GM23338 (cell line): Measurements from ENCODE around the gene TFAM. TPM values are rescaled to one million over a fixed set of nuclear protein-coding genes. Genes with fewer than 3 reads are reported as not detected.

Experiments
- ATAC-seq: fragments of 200-7000 bp; cut with Tn5 transposase; 3 replicates; pipeline ENCODE4 v1.9.1; 2020
- DNase-seq: peaks from one replicate; pipeline ENCODE4 v3.0.0-alpha.2; 2015; ENCODE audit warnings: low spot score
- H2AFZ ChIP-seq: fragments of 200-600 bp; sonication (generic); 2 replicates; pipeline ENCODE4 v1.8.0; 2016; ENCODE audit warnings: antibody characterized with exemption, mild to moderate bottlenecking, moderate library complexity
- H3F3A ChIP-seq: fragments of 200-600 bp; sonication (generic); replicated peaks from 2 replicates; pipeline ENCODE4 v1.8.0; 2017; ENCODE audit warnings: antibody characterized with exemption, mixed run types, low read depth
- H3K27ac ChIP-seq: fragments of 200-600 bp; sonication (generic); 2 replicates; pipeline ENCODE4 v1.6.1; 2016; ENCODE audit warnings: low read depth
- H3K27me3 ChIP-seq: fragments of 200-600 bp; sonication (generic); 2 replicates; pipeline ENCODE4 v1.8.0; 2016; ENCODE audit warnings: mild to moderate bottlenecking, mixed run types, moderate library complexity; ENCODE audit not compliant: insufficient read depth
- H3K36me3 ChIP-seq: fragments of 200-600 bp; sonication (generic); 2 replicates; pipeline ENCODE4 v1.8.0; 2016; ENCODE audit warnings: mild to moderate bottlenecking; ENCODE audit not compliant: insufficient read depth
- H3K4me1 ChIP-seq: fragments of 200-600 bp; sonication (generic); 2 replicates; pipeline ENCODE4 v1.8.0; 2016; ENCODE audit warnings: mild to moderate bottlenecking, moderate library complexity; ENCODE audit not compliant: insufficient read depth
- H3K4me2 ChIP-seq: fragments of 200-600 bp; sonication (generic); 2 replicates; pipeline ENCODE4 v1.7.1; 2017; ENCODE audit warnings: mixed run types
- H3K4me3 ChIP-seq: fragments of 200-600 bp; sonication (generic); 2 replicates; pipeline ENCODE4 v1.6.1; 2016; ENCODE audit warnings: mixed run types
- H3K79me2 ChIP-seq: fragments of 200-600 bp; sonication (generic); replicated peaks from 2 replicates; pipeline ENCODE4 v1.8.0; 2017; ENCODE audit warnings: mild to moderate bottlenecking; ENCODE audit not compliant: insufficient read depth
- H3K9me2 ChIP-seq: fragments of 200-600 bp; sonication (generic); 2 replicates; pipeline ENCODE4 v1.8.0; 2017; ENCODE audit not compliant: insufficient read depth
- H4K20me1 ChIP-seq: fragments of 200-600 bp; sonication (generic); replicated peaks from 2 replicates; pipeline ENCODE4 v1.8.0; 2017; ENCODE audit warnings: mild to moderate bottlenecking; ENCODE audit not compliant: insufficient read depth
- H3K27ac Mint-ChIP-seq: 2 replicates; pipeline ENCODE4 v1.8.0; 2020; ENCODE audit warnings: inconsistent platforms, mild to moderate bottlenecking, moderate library complexity, mixed read lengths
- H3K27me3 Mint-ChIP-seq: 3 replicates; pipeline ENCODE4 v1.8.0; 2022; ENCODE audit warnings: low read depth, mild to moderate bottlenecking, moderate library complexity, mixed read lengths, inconsistent platforms; ENCODE audit not compliant: insufficient read depth, poor library complexity
- H3K36me3 Mint-ChIP-seq: 3 replicates; pipeline ENCODE4 v1.8.0; 2021; ENCODE audit warnings: low read depth, mild to moderate bottlenecking, inconsistent platforms, moderate library complexity, mixed read lengths
- H3K4me1 Mint-ChIP-seq: 3 replicates; pipeline ENCODE4 v1.8.0; 2020; ENCODE audit warnings: mild to moderate bottlenecking, inconsistent platforms, mixed read lengths
- H3K4me3 Mint-ChIP-seq: 3 replicates; pipeline ENCODE4 v1.8.0; 2021; ENCODE audit warnings: moderate library complexity, mild to moderate bottlenecking, inconsistent platforms, mixed read lengths
- H3K9me3 Mint-ChIP-seq: 3 replicates; pipeline ENCODE4 v1.8.0; 2020; ENCODE audit warnings: moderate library complexity, mild to moderate bottlenecking, inconsistent platforms, mixed read lengths
- CREB1 ChIP-seq: fragments of 250-450 bp; sonication (Bioruptor Pico); IDR thresholded peaks from 2 replicates; pipeline ENCODE4 v1.5.0; 2020; ENCODE audit warnings: low read depth, mild to moderate bottlenecking, moderate library complexity
- CTCF ChIP-seq, 2 experiments: fragments of 200-600 bp in 1 of 2; sonication (generic) in 1 of 2; conservative IDR thresholded peaks; 2 replicates each; pipeline versions ENCODE4 v1.5.1 to v1.6.1; 2016 to 2017; ENCODE audit warnings: antibody characterized with exemption in 2 of 2, low read depth in 2 of 2, mild to moderate bottlenecking in 2 of 2, moderate library complexity in 1 of 2
- ETS1 ChIP-seq: IDR thresholded peaks from 2 replicates; pipeline ENCODE4 v1.6.1; 2016; ENCODE audit warnings: antibody characterized with exemption
- EZH2 ChIP-seq: fragments of 200-600 bp; sonication (generic); IDR thresholded peaks from one replicate; pipeline ENCODE4 v1.8.0; 2017; ENCODE audit warnings: antibody characterized with exemption, mild to moderate bottlenecking, low read depth; ENCODE audit not compliant: unreplicated experiment
- EZH2phosphoT487 ChIP-seq: fragments of 200-600 bp; sonication (generic); IDR thresholded peaks from one replicate; pipeline ENCODE4 v1.8.1; 2018; ENCODE audit warnings: antibody characterized with exemption; ENCODE audit not compliant: unreplicated experiment
- JUNB ChIP-seq: IDR thresholded peaks from one replicate; pipeline ENCODE4 v1.6.1; 2016; ENCODE audit warnings: antibody characterized with exemption; ENCODE audit not compliant: unreplicated experiment
- NANOG ChIP-seq: IDR thresholded peaks from 2 replicates; pipeline ENCODE4 v1.6.1; 2016; ENCODE audit warnings: antibody characterized with exemption, borderline replicate concordance
- POLR2AphosphoS5 ChIP-seq: IDR thresholded peaks from 2 replicates; pipeline ENCODE4 v1.6.1; 2016; ENCODE audit warnings: antibody characterized with exemption, low read depth
- REST ChIP-seq: IDR thresholded peaks from one replicate; pipeline ENCODE4 v1.6.1; 2018; ENCODE audit warnings: antibody characterized with exemption; ENCODE audit not compliant: unreplicated experiment
- STAT1 ChIP-seq: IDR thresholded peaks from one replicate; pipeline ENCODE4 v1.6.1; 2016; ENCODE audit warnings: antibody characterized with exemption; ENCODE audit not compliant: unreplicated experiment
- ZNF114 ChIP-seq: fragments of 250-450 bp; sonication (Bioruptor Pico); IDR thresholded peaks from 2 replicates; pipeline ENCODE4 v1.5.0; 2020; ENCODE audit warnings: mild to moderate bottlenecking, moderate library complexity
- ZNF331 ChIP-seq: fragments of 250-450 bp; sonication (Bioruptor Pico); IDR thresholded peaks from 2 replicates; pipeline ENCODE4 v1.5.0; 2020; ENCODE audit warnings: low read depth, mild to moderate bottlenecking, moderate library complexity
- ZNF462 ChIP-seq: fragments of 250-450 bp; sonication (Bioruptor Pico); IDR thresholded peaks from 2 replicates; pipeline ENCODE4 v1.5.0; 2020; ENCODE audit warnings: mild to moderate bottlenecking, moderate library complexity
- polyA plus RNA-seq: library from polyadenylated mRNA; unstranded; fragments of >200 nt; fragmentation: Nextera tagmentation; extraction: Ambion mirVana; gene quantifications from 2 replicates; pipeline ENCODE4 v1.2.1, GENCODE V29; 2016
- total RNA-seq: library from RNA; depleted of rRNA; stranded (reverse); fragments of >200 nt; shearing (Covaris generic); gene quantifications from 2 replicates; pipeline ENCODE4 v1.2.3, GENCODE V29; 2014

The TFAM gene
- total and polyA plus RNA-seq, 2 experiments from 2014 or later = 54.2 to 156 TPM

GRCh38 chr10:58399410-58399809 is 14.2 kb downstream of the TFAM start:
- Mint-ChIP-seq H3K9me3 (no peaks in the 10 kb centered on the region), H3K4me3 (no peak overlapping the region), H3K4me1 (no peaks in the 10 kb centered on the region), H3K27me3 (peaks cover 4% of the 10 kb centered on the region), H3K36me3 (peaks cover 31% of the 10 kb centered on the region; the same call in 2 of the 3 replicates), H3K27ac (no peak overlapping the region)
- Histone ChIP-seq H3K79me2 (no peaks in the 10 kb centered on the region), H3K36me3 (peaks cover 22% of the 10 kb centered on the region), H3K9me2 (no peaks in the 10 kb centered on the region), H2AFZ (no peak overlapping the region), H3K4me1 (no peaks in the 10 kb centered on the region), H3K4me2 (no peak overlapping the region), H4K20me1 (no peaks in the 10 kb centered on the region; the same call in none of the 2 replicates), H3K27me3 (no peaks in the 10 kb centered on the region), H3K27ac (no peak overlapping the region), H3K4me3 (no peak overlapping the region), H3F3A (no peaks in the 10 kb centered on the region)
- TF ChIP-seq ZNF114 = no peak
- TF ChIP-seq ZNF462 (CRISPR knock-in tag) = no peak
- no peak for TF ChIP-seq POLR2AphosphoS5
- TF ChIP-seq STAT1 = no peak
- no peak for TF ChIP-seq CREB1 (CRISPR knock-in tag)
- TF ChIP-seq EZH2 = no peak
- TF ChIP-seq REST = no peak
- TF ChIP-seq JUNB = no peak
- no peak for TF ChIP-seq ZNF331 (CRISPR knock-in tag)
- TF ChIP-seq EZH2phosphoT487 = no peak
- TF ChIP-seq NANOG = no peak
- TF ChIP-seq ETS1 = no peak
- TF ChIP-seq CTCF (conservative IDR thresholded peaks at IDR 0.05; ENCODE audit: low read depth in 2 of 2) = no peak
- ATAC-seq (no peak), DNase-seq (no peak)
